Lower leg skin (tissue), 4 donors: Measurements from ENCODE around the gene AHRR. TPM values are rescaled to one million over a fixed set of nuclear protein-coding genes. Genes with fewer than 3 reads are reported as not detected.

ENCODE experiments used
- DNase-seq, 2 donors: peaks; one replicate each; pipeline ENCODE4 v3.0.0-alpha.2; 2019; ENCODE audit warnings: low spot score in 2 of 2
- H3K4me3 ChIP-seq: fragments of 200-600 bp; sonication (generic); 2 replicates; pipeline ENCODE4 v1.5.1; 2017; ENCODE audit warnings: mild to moderate bottlenecking, low read depth; ENCODE audit not compliant: poor library complexity, severe bottlenecking
- POLR2A ChIP-seq, 2 donors: fragments of 450-650 bp; IDR thresholded peaks; one replicate each; pipeline ENCODE4 v1.6.1; 2016 to 2017; ENCODE audit warnings: antibody characterized with exemption in 2 of 2, mild to moderate bottlenecking in 1 of 2, moderate library complexity in 1 of 2
- WGBS, 2 donors: methylation state at CpG; one replicate each; pipeline ENCODE4 v1.1.5; 2018; 5-methylcytosine and 5-hydroxymethylcytosine counted together
- intact Hi-C: fragments of 100-400 bp; cut with DNase I; formaldehyde crosslinking; loops from one replicate; pipeline ENCODE4 v1.15.0; 2023; ENCODE audit warnings: low total_unique reads
- total RNA-seq, 4 donors: library from RNA; depleted of rRNA; stranded (reverse); fragments of >200 nt; gene quantifications; one replicate each; pipeline ENCODE4 v1.1.0, GENCODE V29; 2016
- TF ChIP-seq, protein P1 (sequence below), 3 donors: fragments of 450-650 bp; IDR thresholded peaks; one replicate each; pipeline ENCODE4 v1.5.1; 2016; ENCODE audit warnings: antibody characterized with exemption in 3 of 3, mild to moderate bottlenecking in 3 of 3, moderate library complexity in 2 of 3

Gene AHRR
- total RNA-seq, 4 donors from 2014 or later: 3.6 to 19.6 (median 6.0) TPM

GRCh38 chr5:305050-305449 is 16.5 kb upstream of the AHRR start:
- DNase-seq: no peak
- TF ChIP-seq POLR2A (IDR thresholded peaks at IDR 0.05): no peak
- TF ChIP-seq, protein P1, sequence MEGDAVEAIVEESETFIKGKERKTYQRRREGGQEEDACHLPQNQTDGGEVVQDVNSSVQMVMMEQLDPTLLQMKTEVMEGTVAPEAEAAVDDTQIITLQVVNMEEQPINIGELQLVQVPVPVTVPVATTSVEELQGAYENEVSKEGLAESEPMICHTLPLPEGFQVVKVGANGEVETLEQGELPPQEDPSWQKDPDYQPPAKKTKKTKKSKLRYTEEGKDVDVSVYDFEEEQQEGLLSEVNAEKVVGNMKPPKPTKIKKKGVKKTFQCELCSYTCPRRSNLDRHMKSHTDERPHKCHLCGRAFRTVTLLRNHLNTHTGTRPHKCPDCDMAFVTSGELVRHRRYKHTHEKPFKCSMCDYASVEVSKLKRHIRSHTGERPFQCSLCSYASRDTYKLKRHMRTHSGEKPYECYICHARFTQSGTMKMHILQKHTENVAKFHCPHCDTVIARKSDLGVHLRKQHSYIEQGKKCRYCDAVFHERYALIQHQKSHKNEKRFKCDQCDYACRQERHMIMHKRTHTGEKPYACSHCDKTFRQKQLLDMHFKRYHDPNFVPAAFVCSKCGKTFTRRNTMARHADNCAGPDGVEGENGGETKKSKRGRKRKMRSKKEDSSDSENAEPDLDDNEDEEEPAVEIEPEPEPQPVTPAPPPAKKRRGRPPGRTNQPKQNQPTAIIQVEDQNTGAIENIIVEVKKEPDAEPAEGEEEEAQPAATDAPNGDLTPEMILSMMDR (IDR thresholded peaks at IDR 0.05): no peak
- H3K4me3 ChIP-seq: no peak overlapping the region
- intact Hi-C loops: no loop called here
- 85 to 86% methylated on average over 8 to 9 of the region's 9 CpGs for WGBS, 2 donors

DNA sequence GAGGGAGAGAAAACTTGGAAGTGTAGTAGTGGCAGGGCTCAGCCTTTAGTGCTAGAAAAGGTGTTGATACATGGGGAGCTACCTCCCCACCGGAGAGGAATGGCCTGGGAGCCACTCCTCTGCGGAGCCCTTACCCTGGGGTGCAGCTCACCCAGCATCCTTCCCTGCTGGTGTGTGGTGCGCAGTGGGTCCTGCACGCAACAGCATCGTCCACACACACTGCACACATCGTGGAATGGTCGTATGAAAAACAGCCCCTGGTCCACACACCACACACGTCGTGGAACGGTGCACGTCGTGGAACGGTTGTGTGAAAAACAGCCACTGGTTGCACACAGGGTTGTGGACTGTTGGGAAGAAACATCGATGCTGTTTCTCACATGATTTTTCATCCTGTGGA is 16.1 kb upstream of the AHRR start:
- no peak for DNase-seq
- intact Hi-C loops: no loop called here
- TF ChIP-seq, protein P1 (IDR thresholded peaks at IDR 0.05): no peak
- no peak overlapping the region for H3K4me3 ChIP-seq
- 93 to 94% methylated on average over 14 of the region's 14 CpGs for WGBS, 2 donors

- WGBS, 2 donors: 92 to 94% methylated on average over 28 of the region's 28 CpGs
- TF ChIP-seq, protein P1 (IDR thresholded peaks at IDR 0.05): no peak
- no peak for TF ChIP-seq POLR2A (IDR thresholded peaks at IDR 0.05)
- intact Hi-C loops: no loop called here
- no peak for DNase-seq
- H3K4me3 ChIP-seq: no peak overlapping the region
These were observed 15.3 kb upstream of the AHRR start for GRCh38 chr5:306011-306805.

DNA sequence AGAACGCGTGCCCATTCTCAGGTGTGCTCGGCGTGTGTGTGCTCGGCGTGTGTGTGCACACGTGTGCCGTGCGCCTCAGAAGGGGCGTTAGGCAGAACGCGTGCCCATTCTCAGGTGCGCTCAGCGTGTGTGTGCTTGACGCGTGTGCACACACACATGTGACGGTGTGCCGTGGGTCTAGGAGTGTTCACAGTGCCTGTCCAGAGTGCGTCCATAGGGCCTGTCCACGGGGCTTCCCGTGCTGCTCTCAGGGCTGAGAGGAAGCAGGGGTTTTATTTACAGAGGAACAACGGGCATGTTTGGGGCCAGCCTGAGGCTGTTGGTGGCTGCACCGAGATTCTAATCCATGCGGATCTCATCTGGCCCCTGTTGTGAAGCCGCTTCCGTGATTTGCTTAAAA is 14.2 kb upstream of the AHRR start:
- 88 to 94% methylated on average over 10 to 23 of the region's 26 CpGs for WGBS, 2 donors
- DNase-seq: no peak
- intact Hi-C loops: no loop called here
- no peak overlapping the region for H3K4me3 ChIP-seq
- TF ChIP-seq, protein P1 (IDR thresholded peaks at IDR 0.05): no peak
- no peak for TF ChIP-seq POLR2A (IDR thresholded peaks at IDR 0.05)

DNA sequence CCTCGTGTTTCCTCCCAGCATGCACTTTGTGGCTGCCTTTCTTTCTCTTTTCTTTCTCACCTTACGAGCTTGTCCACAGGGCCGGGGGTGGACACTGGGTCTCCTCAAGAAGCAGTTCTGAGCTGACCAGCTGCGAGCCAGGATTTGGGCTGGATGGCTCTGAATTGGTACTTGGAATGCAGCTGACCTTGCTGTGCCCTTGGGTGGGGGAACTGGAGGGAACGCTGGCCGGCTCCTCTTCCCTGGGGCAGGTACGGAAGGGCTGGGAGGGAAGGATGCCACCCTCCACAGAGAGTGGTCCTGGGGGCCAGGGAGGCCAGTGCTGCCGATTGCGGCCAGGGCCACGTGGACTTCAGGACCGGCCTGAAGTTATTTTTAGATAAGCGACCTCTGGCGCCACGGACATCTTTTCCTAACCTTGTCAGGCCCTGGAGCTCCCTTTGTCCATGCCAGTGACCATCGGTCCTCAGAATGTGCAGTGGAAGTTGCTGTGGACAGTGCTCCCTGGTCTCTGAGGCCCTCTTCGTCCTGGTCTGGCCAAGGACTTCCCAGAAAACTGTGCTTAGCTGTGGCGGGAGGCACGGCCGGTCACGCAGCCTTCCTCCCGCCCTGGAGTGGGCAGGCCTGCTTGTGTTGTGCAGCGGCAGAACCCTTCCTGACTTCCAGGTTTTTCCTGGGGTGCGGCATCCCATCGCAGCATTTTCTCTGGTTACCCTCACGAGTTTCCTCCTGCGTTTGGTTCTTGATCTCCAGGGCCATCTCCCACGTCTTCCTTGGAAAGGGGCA is 13.5 kb upstream of the AHRR start:
- DNase-seq: peak in 1 of 2 donors; percentile 80
- 88 to 89% methylated on average over 27 of the region's 27 CpGs for WGBS, 2 donors
- intact Hi-C loops: no loop called here
- TF ChIP-seq POLR2A (IDR thresholded peaks at IDR 0.05): no peak
- TF ChIP-seq, protein P1 (IDR thresholded peaks at IDR 0.05): no peak
- H3K4me3 ChIP-seq: no peak overlapping the region
